T-helper 1 cell treated with Interleukin-12 subunit alpha and Interleukin-12 subunit beta and Interleukin-4 antibody, amounts not matched to agents 30 μg/mL and 1 μg/mL, for 36 hours (primary cell): Measurements from ENCODE around the gene GPR152.
"Not testable (repeated sequence)": the region's sequence is repeated elsewhere in the genome, so short reads cannot be mapped to it uniquely, and the experiment has no call there.

Experiments
- H3K27ac Mint-ChIP-seq: one replicate; pipeline ENCODE4 v1.8.0; 2021; ENCODE audit warnings: mild to moderate bottlenecking, mixed read lengths
- H3K27me3 Mint-ChIP-seq: one replicate; pipeline ENCODE4 v1.8.0; 2021; ENCODE audit warnings: low read depth, mixed read lengths
- H3K36me3 Mint-ChIP-seq: one replicate; pipeline ENCODE4 v1.8.0; 2021; ENCODE audit warnings: low read depth, mixed read lengths
- H3K4me1 Mint-ChIP-seq: one replicate; pipeline ENCODE4 v1.8.0; 2021; ENCODE audit warnings: low read depth, mixed read lengths
- H3K4me3 Mint-ChIP-seq: one replicate; pipeline ENCODE4 v1.8.0; 2021; ENCODE audit warnings: mild to moderate bottlenecking, moderate library complexity, mixed read lengths
- H3K9me3 Mint-ChIP-seq: one replicate; pipeline ENCODE4 v1.8.0; 2021; ENCODE audit warnings: mixed read lengths

GPR152 gene

GRCh38 chr11:67410369-67410831 is 42.1 kb downstream of the GPR152 start:
- H3K27ac Mint-ChIP-seq, result peak overlapping the region; percentile 62
- peak overlapping the region; percentile 64 for H3K4me3 Mint-ChIP-seq
- peaks cover 35% of the 10 kb centered on the region for H3K36me3 Mint-ChIP-seq
- H3K4me1 Mint-ChIP-seq, result peaks cover 57% of the 10 kb centered on the region
- no peaks in the 10 kb centered on the region for H3K9me3 Mint-ChIP-seq
- H3K27me3 Mint-ChIP-seq, result peaks cover 6% of the 10 kb centered on the region

GRCh38 chr11:67409781-67410368 is 42.7 kb downstream of the GPR152 start:
- Mint-ChIP-seq H3K27me3 (peaks cover 6% of the 10 kb centered on the region), H3K4me3 (peak overlapping the region; percentile 91), H3K27ac (peak overlapping the region; percentile 90), H3K9me3 (no peaks in the 10 kb centered on the region), H3K4me1 (peaks cover 59% of the 10 kb centered on the region), H3K36me3 (peaks cover 39% of the 10 kb centered on the region)

GRCh38 chr11:67409261-67409666 is 43.3 kb downstream of the GPR152 start:
- H3K4me1 Mint-ChIP-seq, result peaks cover 60% of the 10 kb centered on the region
- no peaks in the 10 kb centered on the region for H3K9me3 Mint-ChIP-seq
- peaks cover 44% of the 10 kb centered on the region for H3K36me3 Mint-ChIP-seq
- peak overlapping the region; percentile 91 for H3K4me3 Mint-ChIP-seq
- H3K27ac Mint-ChIP-seq, result peak overlapping the region; percentile 97
- peaks cover 6% of the 10 kb centered on the region for H3K27me3 Mint-ChIP-seq

- peaks cover 59% of the 10 kb centered on the region for H3K4me1 Mint-ChIP-seq
- H3K27me3 Mint-ChIP-seq, result peaks cover 5% of the 10 kb centered on the region
- no peaks in the 10 kb centered on the region for H3K9me3 Mint-ChIP-seq
- H3K36me3 Mint-ChIP-seq, result peaks cover 46% of the 10 kb centered on the region
- peak overlapping the region; percentile 97 for H3K27ac Mint-ChIP-seq
- H3K4me3 Mint-ChIP-seq, result peak overlapping the region; percentile 91
Observed at GRCh38 chr11:67408437-67409200, 43.9 kb downstream of the GPR152 start.

GRCh38 chr11:67407688-67408163 is 44.8 kb downstream of the GPR152 start:
- H3K27me3 Mint-ChIP-seq, result no peaks in the 10 kb centered on the region
- H3K4me1 Mint-ChIP-seq, result peaks cover 51% of the 10 kb centered on the region
- H3K36me3 Mint-ChIP-seq, result peaks cover 45% of the 10 kb centered on the region
- peak overlapping the region; percentile 97 for H3K27ac Mint-ChIP-seq
- H3K4me3 Mint-ChIP-seq, result peak overlapping the region; percentile 91
- H3K9me3 Mint-ChIP-seq, result no peaks in the 10 kb centered on the region

GRCh38 chr11:67406969-67407687 is 45.4 kb downstream of the GPR152 start:
- Mint-ChIP-seq H3K4me3 (peak overlapping the region; percentile 91), H3K36me3 (peaks cover 45% of the 10 kb centered on the region), H3K4me1 (peaks cover 45% of the 10 kb centered on the region), H3K27ac (peak overlapping the region; percentile 97), H3K27me3 (no peaks in the 10 kb centered on the region), H3K9me3 (no peaks in the 10 kb centered on the region)

GRCh38 chr11:67406420-67406968 is 46.0 kb downstream of the GPR152 start:
- Mint-ChIP-seq H3K36me3 (peaks cover 45% of the 10 kb centered on the region), H3K4me3 (peak overlapping the region; percentile 91), H3K4me1 (peaks cover 40% of the 10 kb centered on the region), H3K9me3 (no peaks in the 10 kb centered on the region), H3K27me3 (no peaks in the 10 kb centered on the region), H3K27ac (peak overlapping the region; percentile 97)

- Mint-ChIP-seq H3K27me3 (no peaks in the 10 kb centered on the region), H3K27ac (peak overlapping the region; percentile 97), H3K36me3 (peaks cover 45% of the 10 kb centered on the region), H3K4me3 (peak overlapping the region; percentile 91), H3K9me3 (no peaks in the 10 kb centered on the region), H3K4me1 (peaks cover 36% of the 10 kb centered on the region)
Observed at GRCh38 chr11:67405688-67406339, 46.7 kb downstream of the GPR152 start.

- Mint-ChIP-seq H3K36me3 (peaks cover 47% of the 10 kb centered on the region), H3K9me3 (no peaks in the 10 kb centered on the region), H3K27me3 (no peaks in the 10 kb centered on the region), H3K27ac (peak overlapping the region; percentile 87), H3K4me3 (peak overlapping the region; percentile 91), H3K4me1 (peaks cover 41% of the 10 kb centered on the region)
Observed at GRCh38 chr11:67405196-67405567, 47.3 kb downstream of the GPR152 start.

GRCh38 chr11:67404515-67405195 is 47.9 kb downstream of the GPR152 start:
- H3K4me3 Mint-ChIP-seq, result peak overlapping the region; percentile 91
- H3K4me1 Mint-ChIP-seq, result peaks cover 38% of the 10 kb centered on the region
- no peaks in the 10 kb centered on the region for H3K9me3 Mint-ChIP-seq
- H3K27me3 Mint-ChIP-seq, result no peaks in the 10 kb centered on the region
- peak overlapping the region; percentile 87 for H3K27ac Mint-ChIP-seq
- peaks cover 45% of the 10 kb centered on the region for H3K36me3 Mint-ChIP-seq

GRCh38 chr11:67403085-67403484 is 49.4 kb downstream of the GPR152 start:
- Mint-ChIP-seq H3K4me3 (peak overlapping the region; percentile 91), H3K27ac (peak overlapping the region; percentile 87), H3K36me3 (peaks cover 46% of the 10 kb centered on the region), H3K4me1 (peaks cover 35% of the 10 kb centered on the region)
- not testable (repeated sequence) for H3K9me3 Mint-ChIP-seq, H3K27me3 Mint-ChIP-seq

- H3K27me3 Mint-ChIP-seq, H3K9me3 Mint-ChIP-seq: not testable (repeated sequence)
- Mint-ChIP-seq H3K4me3 (peak overlapping the region; percentile 59), H3K27ac (peak overlapping the region; percentile 79), H3K36me3 (peaks cover 47% of the 10 kb centered on the region), H3K4me1 (peaks cover 32% of the 10 kb centered on the region)
Observed at GRCh38 chr11:67402192-67402839, 50.2 kb downstream of the GPR152 start.

GRCh38 chr11:67401495-67402191 is 50.9 kb downstream of the GPR152 start, which contains the start of gene PPP1CA:
Gene PPP1CA, minus strand, starts transcription at chr11:67401858. Its CDS starts 76 bp downstream, at chr11:67401782.
- peak within 1 kb of the TSS; percentile 79 for H3K27ac Mint-ChIP-seq
- peaks cover 46% of the 10 kb centered on the region for H3K36me3 Mint-ChIP-seq
- no peaks in the 10 kb centered on the region for H3K27me3 Mint-ChIP-seq
- H3K4me1 Mint-ChIP-seq, result peaks cover 31% of the 10 kb centered on the region
- H3K4me3 Mint-ChIP-seq, result peak within 1 kb of the TSS; percentile 92
- no peaks in the 10 kb centered on the region for H3K9me3 Mint-ChIP-seq
